Activated CD4-positive, CD25-positive, alpha-beta regulatory T cell treated with anti-CD3 and anti-CD28 coated beads, Interleukin-2, amount 50 U/mL, for 24 hours (primary cell): ENCODE data around the gene CFAP221.

Source experiments
- ATAC-seq, 2 donors: fragments of 150-1000 bp; cut with Tn5 transposase; one replicate each; pipeline ENCODE4 v1.10.0; 2021; ENCODE audit warnings: mild to moderate bottlenecking in 1 of 2, moderate library complexity in 1 of 2

CFAP221 gene

DNA sequence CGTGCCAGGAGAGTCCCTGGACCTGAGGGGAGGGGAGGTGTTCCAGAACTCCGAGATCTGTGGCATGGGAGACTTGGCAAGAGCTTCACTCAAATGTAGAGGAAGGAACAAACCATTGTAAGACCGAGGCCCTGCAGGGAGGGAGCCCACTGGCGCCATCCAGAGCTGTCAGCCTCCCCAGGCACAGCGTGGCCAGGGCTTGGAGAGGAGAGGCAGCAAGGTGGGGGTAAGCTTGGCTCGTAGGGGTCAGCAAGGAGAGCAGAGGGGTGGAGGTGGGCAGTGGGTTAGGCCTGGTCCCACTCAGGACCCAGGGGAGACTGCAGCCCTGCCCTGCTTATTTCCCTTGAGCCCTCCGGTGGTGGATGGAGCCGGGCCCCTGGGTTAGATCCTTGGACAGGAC, 138.3 kb downstream of the CFAP221 start:
- no peak for ATAC-seq

GRCh38 chr2:119683074-119683712, 138.9 kb downstream of the CFAP221 start:
- no peak for ATAC-seq

DNA sequence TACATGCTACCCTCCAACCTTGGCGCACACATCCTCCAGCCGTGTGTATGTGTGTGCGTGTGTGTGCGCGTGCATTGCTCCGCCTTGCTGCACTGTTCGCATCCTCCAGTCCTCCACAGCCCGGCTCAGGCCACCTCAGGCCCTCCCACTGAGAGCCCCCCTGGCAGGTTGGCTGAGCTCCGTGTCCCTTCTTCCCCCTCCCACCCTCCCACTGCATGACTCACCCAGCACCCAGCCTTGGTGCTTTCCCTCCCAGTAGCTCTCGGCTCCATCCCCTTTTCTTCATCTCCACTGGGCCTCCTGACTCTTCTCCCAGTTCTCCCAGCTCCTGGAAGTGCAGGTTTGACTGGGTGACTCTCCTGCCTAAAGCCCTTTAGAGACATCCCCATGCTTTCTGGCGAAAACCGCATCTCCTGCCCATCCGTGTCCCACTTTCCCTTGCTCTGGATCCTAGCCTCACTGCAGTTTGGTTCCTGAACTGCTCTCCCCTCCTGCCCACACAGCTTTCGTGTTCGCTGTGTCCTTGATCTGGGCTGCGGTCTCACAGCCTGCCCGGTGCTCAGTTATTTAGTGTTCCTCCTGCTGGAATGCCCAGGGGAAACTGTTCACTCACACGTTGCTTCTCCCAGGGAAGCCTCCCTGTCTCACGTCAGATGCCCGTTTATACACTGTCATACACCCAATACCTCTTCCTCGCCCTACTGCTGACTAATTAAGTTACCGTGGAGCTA, 139.6 kb downstream of the CFAP221 start:
- ATAC-seq = no peak

GRCh38 chr2:119684518-119684917, 140.3 kb downstream of the CFAP221 start:
- no peak for ATAC-seq

- no peak for ATAC-seq
Observed at GRCh38 chr2:119688616-119689015, 144.4 kb downstream of the CFAP221 start.

- no peak for ATAC-seq
Observed at GRCh38 chr2:119689218-119689617, 145.0 kb downstream of the CFAP221 start.

DNA sequence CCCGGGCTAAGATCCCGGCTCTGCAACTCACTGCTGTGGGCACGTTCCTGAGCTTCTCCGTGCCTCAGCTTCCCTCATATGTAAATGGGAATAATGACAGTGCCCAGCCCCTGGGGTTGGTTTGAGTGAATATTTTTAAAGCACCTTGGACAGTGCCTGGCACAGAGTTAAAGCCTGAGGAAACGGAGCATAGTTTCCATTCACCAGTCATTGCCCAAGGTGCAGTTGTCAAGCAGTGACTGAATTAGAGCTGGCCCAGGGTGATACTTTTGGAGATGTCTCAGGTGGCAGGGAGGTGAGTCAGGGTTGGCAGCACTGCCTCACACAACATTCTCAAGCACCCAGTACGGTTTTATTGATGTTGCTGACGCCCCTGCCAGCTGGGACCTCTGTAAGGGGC, 146.9 kb downstream of the CFAP221 start:
- no peak for ATAC-seq

GRCh38 chr2:119691651-119692245, 147.5 kb downstream of the CFAP221 start:
- ATAC-seq = no peak

- no peak for ATAC-seq
Observed at GRCh38 chr2:119692310-119692709, 148.1 kb downstream of the CFAP221 start.

GRCh38 chr2:119692954-119693353, 148.7 kb downstream of the CFAP221 start:
- no peak for ATAC-seq

- ATAC-seq = no peak
Observed at GRCh38 chr2:119693567-119693966, 149.3 kb downstream of the CFAP221 start.

- ATAC-seq = no peak
Observed at GRCh38 chr2:119693967-119694366, 149.7 kb downstream of the CFAP221 start.

DNA sequence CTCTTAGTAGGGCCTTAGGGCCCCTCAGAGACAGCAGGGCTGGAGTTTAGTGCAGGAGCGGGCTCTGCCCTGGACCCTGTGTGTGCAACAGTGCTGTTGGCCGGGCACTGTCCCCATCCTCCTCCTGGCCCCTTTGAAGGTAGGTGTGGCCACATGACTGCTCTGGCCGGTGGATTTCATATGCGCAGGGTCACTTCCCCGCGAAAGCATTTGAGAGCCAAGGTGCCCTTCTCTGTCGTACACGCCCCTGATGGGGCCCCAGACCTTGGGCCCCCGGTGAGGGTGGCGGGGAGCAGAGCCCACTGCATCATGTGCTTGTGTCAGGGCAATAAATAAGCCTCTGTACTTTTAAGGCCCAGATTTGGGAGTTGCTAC, 150.2 kb downstream of the CFAP221 start:
- no peak for ATAC-seq

GRCh38 chr2:119694845-119695521, 150.7 kb downstream of the CFAP221 start:
- no peak for ATAC-seq

DNA sequence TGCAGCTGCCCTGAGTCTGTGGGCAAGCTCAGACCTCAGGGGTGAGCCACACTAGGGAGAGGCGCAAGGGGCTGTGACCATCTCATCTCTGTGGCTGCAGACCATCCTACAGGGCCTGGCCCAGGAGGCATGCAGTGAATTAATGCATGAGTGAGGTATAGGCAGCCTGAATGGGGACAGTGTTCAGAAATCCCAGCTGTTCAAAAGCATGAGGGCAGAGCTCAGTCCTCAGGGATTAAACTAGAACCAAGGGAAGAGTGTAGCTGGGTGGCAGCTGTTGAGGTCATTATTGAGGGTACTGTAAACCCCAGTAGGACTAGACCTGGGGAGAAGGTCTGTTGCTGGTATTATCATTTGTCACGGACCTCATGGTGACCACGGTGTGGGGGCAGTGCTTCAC, 151.8 kb downstream of the CFAP221 start:
- no peak for ATAC-seq

- no peak for ATAC-seq
Observed at GRCh38 chr2:119696494-119697030, 152.3 kb downstream of the CFAP221 start.

GRCh38 chr2:119697290-119698020, 153.2 kb downstream of the CFAP221 start:
- ATAC-seq = peak; percentile 65 to 68

DNA sequence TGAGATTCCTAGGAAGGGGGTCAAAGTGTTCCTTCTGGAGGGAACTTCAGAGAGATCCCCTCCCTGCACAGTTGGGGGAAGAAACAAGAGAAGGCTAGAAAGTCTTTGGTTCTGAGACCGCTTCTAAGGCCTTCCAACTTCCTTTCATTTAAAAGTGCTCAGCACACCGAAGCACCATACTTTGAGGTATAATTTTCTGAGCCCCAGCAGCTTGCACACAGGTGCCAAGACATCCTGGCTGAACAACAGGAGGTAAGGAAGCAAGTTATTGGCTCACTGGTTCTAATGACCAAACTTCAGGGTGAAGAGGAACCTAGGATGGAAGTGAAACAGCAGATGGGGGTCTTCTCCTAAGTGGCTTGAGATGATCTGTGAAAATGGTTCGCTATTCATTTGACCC, 154.0 kb downstream of the CFAP221 start:
- ATAC-seq = no peak

DNA sequence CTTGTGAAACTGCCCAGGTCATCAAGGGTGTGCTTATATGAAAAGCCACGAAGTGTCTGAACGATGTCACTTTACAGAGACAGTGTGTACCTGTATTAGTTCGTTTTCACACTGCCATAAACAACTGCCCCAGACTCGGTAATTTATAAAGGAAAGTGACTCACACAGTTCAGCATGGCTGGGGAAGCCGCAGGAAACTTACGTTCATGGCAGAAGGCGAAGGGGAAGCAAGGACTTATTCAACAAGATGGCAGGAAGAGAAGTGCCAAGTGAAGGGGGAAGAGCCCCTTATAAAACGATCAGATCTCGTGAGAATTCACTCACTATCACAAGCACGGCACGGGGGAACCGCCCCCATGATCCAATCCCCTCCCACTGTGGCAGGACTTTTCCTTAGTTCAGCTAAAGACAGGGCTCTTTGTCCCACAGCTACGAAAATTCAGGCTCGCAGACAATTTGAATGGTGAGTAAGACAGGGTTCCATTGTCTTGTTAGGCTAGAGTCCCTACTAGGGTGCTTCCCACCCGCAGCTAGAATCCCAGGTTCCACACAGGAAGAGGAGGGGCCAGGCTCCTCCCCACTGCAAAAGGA, 154.9 kb downstream of the CFAP221 start:
- no peak for ATAC-seq

DNA sequence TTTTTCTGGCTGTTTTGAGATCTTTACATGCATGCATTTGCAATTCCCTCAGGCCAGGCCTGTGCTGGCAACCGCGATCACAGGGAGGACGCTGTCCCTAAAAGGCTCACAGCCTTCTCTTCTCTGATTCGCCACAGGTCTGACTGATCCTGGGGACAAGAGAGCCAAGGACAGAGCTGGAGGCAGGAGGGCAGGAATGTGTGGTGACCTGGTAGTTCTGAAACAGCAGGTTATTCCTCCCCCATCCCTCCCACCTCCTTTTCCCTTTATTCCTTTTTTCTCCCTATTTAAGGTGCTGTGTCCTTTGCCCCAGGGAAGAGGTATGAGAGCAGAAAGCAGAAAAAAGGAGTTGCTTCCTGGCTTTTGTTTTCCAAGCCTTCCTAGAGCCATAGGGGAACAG, 156.6 kb downstream of the CFAP221 start:
- no peak for ATAC-seq

- no peak for ATAC-seq
Observed at GRCh38 chr2:119701352-119701751, 157.1 kb downstream of the CFAP221 start.

DNA sequence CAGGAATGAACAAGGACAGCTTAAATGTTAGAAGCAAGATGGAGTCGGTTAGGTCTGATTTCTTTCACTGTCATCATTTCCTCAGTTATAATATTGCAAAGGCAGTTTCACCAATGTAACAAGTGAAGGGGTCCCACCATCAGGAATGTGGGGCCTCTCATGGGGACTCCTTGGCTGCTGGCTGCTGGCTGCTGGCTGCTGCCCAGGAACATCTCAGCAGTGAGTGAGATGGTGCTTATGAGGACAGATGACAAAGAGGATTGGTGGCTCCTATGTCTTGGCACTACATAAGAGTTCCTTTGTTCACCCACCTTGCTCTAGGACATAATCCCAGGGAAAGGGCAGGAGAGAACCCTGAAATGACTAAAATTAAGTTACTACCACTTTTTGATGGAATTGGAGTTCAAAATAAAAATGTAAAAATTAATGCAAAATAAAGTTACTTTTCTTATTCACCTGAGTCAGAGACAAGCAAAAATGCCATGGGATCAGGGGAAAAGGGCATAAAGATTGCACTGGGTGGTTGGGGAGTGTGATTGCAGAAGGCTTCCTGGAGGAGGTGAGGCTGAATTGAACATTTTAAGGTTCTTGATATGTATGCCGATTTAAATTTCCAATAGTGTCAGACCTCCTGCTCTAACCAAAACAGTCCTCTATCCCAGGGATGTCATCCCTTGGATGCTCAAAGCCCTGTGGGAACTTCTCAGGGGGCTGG, 158.1 kb downstream of the CFAP221 start:
- ATAC-seq = no peak
